ENCODE measurements around the gene NAA80.

DNA sequence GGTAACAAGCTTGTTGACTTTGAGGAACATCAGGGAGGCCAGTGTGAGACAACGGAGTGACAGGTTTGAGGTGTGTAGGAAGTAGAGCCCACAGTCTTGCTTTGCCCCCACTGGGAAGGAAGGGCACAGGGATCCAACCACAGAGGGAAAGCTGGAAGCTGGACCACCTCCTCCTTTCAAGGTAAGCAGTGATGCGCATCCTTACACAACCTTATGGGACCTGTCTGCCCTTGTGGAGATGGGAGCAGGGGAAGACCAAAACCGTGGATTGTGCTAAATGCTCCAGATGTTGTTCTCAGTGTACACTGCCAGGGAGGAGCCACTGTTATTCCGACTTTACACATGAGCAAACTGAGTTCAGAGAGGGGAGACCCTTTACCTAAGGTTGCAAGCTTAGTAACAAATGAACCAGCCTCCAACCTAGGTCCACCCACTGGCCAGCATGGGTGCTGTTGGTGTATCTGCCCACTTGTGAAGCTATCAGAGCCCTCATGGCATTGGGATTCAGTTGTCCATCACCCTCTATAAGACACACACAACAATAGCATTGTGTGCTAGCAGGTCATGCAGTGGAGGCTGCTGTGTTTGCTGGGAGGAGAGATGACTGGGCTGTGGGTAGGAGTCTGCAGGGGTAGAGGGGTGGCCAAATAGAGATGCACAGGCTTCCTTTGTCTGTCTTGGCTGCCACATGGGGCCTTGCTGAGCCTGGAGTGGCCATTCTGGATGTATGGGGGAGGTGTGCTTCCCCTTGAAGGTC lies 20.9 kb downstream of the NAA80 start:
- TF ChIP-seq, protein P1, sequence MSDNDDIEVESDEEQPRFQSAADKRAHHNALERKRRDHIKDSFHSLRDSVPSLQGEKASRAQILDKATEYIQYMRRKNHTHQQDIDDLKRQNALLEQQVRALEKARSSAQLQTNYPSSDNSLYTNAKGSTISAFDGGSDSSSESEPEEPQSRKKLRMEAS (IDR thresholded peaks at IDR 0.05), result no peak
- TF ChIP-seq EP300 (IDR thresholded peaks at IDR 0.05; ENCODE audit: borderline replicate concordance) (no peak), TAF1 (IDR thresholded peaks at IDR 0.05; ENCODE audit: low read depth) (no peak), TEAD4 (IDR thresholded peaks at IDR 0.05) (no peak), TCF12 (IDR thresholded peaks at IDR 0.05; ENCODE audit: low read depth) (no peak), YY1 (IDR thresholded peaks at IDR 0.05; ENCODE audit: low read depth) (no peak), NFIC (IDR thresholded peaks at IDR 0.05) (no peak), ZBTB7A (IDR thresholded peaks at IDR 0.05; ENCODE audit: low read depth) (no peak), CEBPB (IDR thresholded peaks at IDR 0.05) (no peak), CREB1 (IDR thresholded peaks at IDR 0.05; ENCODE audit: low read depth) (no peak)
- TF ChIP-seq, protein P2, sequence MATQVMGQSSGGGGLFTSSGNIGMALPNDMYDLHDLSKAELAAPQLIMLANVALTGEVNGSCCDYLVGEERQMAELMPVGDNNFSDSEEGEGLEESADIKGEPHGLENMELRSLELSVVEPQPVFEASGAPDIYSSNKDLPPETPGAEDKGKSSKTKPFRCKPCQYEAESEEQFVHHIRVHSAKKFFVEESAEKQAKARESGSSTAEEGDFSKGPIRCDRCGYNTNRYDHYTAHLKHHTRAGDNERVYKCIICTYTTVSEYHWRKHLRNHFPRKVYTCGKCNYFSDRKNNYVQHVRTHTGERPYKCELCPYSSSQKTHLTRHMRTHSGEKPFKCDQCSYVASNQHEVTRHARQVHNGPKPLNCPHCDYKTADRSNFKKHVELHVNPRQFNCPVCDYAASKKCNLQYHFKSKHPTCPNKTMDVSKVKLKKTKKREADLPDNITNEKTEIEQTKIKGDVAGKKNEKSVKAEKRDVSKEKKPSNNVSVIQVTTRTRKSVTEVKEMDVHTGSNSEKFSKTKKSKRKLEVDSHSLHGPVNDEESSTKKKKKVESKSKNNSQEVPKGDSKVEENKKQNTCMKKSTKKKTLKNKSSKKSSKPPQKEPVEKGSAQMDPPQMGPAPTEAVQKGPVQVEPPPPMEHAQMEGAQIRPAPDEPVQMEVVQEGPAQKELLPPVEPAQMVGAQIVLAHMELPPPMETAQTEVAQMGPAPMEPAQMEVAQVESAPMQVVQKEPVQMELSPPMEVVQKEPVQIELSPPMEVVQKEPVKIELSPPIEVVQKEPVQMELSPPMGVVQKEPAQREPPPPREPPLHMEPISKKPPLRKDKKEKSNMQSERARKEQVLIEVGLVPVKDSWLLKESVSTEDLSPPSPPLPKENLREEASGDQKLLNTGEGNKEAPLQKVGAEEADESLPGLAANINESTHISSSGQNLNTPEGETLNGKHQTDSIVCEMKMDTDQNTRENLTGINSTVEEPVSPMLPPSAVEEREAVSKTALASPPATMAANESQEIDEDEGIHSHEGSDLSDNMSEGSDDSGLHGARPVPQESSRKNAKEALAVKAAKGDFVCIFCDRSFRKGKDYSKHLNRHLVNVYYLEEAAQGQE (IDR thresholded peaks at IDR 0.05; ENCODE audit: low read depth), result no peak
